NCI-H82 (cell line): ENCODE measurements around the gene KCTD15.
A peak's percentile ranks its signal among the peaks of the same experiment; 100 is the strongest.

Experiments used
- DNase-seq: peaks from one replicate; lab custom pipeline; 2025; lab: John Stamatoyannopoulos, UW

The KCTD15 gene

DNA sequence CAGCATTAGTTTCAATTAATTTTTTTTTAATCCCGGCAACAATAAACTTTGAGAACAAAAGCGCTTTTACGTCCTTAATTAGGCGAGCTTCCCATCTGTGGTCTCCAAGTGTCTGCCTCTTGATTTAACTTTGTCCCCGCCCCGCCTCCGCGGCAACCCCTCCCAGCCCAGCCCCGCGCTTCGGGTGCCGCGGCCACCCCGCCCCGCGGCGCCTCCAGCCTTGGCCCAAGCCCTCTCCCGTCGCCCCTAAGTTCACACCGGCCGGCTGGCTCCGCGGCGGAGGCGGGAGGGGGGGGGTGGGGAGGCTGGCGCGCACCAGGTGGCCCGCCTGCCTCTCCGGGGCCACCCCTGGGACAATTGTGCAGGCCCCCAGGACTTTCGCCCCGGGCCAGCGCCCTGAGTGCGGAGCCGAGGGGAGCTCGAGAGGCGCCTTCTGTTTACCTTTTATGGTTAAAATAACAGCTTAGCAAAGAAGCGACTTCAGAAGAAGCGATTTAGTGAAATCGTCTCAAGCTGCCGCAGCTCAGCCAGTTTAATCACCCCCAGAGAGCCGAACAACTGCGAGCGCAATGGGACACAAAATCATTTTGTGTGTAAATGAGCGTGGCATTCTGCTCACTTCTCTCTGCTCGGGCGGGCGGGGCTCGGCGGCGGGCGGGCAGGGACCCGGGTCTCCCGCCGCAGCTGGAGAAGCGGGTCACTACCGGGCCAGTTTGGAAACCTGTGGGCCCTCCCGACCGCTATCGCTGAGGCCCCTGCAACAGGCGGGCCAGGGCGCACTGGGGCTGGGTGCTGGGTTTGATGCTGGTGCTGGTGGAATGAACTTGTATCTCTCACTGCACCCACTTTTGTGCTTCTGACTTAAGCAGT lies 1.4 kb downstream of the KCTD15 start:
- peak; percentile 73 for DNase-seq

DNA sequence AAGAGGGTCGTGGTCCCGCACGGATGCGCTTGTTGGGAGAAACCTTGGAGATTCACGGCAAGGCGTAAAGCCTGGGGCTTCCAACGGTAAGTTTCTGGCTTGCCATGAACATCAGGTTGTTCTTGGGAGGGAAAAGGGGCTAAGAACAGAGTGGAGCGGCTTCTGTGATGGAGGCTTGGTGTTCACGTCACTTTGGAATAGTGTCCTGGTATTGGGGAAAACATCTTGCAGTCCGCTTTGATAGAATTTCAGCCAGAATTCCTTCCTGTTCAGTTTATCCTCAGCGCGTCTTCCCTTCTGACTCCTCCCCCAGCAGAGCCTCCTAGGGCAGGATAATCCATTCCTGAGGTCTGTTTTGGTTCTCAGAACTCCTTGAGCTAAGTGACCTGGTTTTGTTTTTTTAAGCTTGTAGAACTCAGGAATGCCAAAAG lies 2.0 kb downstream of the KCTD15 start:
- DNase-seq: peak; percentile 71

DNA sequence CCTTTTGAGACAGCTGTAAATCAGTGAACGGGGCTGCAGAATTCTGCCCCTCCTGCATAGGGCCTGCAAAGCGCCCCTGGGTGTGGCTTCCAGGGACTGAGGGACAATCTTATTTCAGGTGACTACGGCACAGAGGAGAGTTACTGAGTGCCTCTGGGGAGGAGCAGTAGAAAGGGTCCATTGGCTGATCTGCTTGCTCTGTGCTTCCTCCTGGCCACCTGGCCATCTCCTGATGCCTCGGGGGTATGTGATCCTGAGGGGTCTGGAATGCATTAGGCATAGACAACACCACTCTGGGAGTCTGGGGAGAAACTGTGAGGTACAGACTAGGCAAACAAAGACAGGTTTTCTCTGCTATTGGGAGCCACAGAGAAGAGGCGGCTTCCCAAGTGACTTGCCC lies 2.8 kb downstream of the KCTD15 start:
- DNase-seq: no peak

DNA sequence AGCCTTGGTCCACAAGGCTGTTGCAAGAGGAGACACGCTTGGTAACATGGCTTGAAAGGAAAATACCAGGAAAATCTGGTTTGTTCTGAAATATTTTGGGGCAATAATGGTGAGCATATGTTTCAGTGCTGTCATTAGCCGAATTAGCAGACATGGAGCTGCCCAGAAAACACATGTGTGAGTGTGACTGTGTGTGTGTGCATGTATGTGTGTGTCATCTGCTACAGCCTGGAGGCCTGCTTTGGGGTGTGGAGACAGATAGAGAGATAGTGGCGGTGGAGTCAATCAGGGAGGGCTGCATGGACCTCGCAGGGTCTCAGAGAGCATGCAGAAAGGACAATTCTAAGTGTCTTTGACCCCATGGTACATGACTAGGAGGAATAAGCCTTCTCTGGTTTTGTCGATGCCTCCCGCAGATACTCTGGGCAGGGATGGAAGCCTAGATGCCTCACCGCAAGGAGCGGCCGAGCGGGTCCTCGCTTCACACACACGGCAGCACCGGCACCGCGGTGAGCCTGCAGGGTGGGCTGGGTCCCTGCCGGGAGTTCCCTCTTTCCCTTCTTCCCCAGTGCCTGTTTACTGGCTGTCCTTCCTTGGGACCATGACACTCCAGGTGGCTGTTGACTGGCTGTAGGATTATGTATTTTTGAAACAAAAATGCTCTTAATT lies 3.5 kb downstream of the KCTD15 start:
- DNase-seq: no peak

DNA sequence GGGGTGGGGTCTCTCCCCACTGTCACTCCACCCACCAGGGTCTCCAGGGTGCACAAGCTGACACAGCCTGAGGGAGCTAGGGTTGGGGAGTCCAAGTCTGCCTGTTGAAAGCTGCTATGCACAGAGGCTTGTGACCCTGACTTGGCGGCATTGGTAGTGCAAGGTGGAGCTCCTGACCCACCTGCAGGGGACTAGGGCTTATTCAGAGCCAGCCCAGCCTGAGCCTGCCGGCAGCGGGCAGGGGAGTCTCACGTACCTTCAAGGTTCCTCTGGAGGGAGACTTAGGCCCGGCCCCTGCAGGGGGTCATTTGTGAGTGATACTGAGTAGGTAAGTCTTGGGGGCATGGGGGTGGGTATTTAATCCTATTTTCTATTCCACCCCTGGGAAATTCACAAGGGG lies 4.7 kb downstream of the KCTD15 start:
- no peak for DNase-seq

DNA sequence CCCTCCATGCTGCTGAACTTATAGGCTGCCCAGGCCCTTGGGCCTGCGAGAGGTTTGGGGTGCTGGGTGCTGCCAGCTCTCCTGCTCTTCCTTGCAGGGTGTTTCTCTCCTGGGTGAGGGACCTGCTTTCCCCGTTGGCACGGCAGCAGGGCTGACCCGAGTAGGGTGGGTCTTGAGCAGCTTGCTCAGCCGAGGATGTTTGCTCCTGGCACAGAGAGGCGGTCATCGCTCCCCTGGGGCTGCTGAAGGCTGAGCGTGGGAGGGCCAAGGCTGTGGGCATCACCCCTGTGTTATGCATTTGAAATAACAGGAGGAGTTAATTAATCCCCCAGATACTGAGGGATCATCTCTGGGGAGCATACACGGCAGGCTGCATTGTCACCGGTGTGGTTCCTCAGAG lies 5.3 kb downstream of the KCTD15 start:
- no peak for DNase-seq

DNA sequence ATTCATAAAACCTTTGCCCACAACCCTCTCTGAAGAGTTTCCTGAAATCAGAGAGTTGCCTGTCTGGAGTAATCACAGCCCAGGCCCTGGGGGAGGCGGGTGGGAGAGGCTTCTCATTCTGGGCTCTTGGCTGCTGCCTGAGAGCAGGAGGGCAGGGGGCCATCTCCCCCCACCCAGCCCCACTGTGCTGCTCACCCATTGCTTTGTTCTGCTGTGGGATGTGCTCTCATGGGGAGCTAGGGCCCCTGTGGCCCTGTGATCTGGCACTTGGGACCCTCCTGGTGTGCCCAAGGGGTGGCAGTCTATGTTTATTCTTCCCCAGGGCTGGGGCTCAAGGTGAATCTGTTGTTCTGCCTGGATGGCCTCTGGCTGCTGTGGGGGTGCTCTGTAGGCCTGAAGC lies 6.1 kb downstream of the KCTD15 start:
- no peak for DNase-seq

DNA sequence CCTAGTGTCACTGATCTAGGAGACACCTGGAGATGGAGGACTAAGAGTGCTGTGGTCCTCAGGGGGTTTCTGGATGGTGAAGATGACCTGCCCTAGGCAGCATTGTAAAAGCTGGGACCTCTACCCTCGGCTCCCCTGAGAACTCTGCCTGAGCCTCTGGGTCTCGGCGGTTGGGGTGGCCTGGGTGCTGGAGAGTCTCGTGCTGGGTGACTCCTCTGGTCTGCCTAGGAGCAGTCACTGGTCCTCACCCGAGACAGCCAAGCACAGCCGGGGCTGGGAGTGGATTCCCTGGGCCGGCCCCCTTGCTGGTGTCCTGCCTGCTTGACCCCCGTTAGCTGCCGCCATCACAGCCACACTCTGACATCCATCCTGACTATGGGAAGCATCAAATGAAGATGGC lies 6.7 kb downstream of the KCTD15 start:
- no peak for DNase-seq

DNA sequence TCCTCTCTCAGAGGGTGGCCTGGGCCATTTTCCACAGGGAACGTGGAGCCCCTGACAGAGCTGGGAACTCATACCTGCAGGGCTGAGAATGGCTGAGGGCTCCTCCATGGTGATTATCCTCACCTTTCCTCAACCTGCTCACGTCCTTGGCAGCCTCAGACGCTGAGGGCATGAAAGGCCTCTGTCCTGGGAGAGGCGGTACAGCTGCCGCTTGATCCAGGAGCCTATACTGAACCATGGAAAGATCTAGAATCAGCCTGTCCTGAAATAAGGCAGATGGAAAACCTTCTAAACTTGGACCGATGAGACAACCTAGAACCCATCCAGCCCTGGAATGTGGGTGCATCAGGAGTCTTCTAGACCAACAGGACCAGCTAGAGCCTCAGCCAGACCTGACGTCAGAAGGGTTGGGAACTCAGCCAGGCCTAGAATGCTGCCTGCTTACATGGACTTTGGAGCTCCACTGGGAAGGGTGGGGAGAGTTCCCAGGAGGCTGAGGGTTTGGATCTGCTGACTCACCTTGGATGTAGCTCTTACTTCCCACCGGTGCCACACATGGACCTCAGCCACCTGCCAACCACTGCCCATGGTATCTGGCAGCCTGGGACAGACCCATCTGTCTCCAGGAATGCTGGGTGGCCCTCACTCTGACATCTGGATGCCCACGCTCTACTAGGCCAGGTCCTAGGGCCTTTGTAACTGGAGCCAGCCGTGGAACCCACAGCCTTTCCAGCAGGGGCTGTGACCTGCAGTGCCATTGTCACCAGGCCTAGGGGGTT lies 7.5 kb downstream of the KCTD15 start:
- DNase-seq: no peak

DNA sequence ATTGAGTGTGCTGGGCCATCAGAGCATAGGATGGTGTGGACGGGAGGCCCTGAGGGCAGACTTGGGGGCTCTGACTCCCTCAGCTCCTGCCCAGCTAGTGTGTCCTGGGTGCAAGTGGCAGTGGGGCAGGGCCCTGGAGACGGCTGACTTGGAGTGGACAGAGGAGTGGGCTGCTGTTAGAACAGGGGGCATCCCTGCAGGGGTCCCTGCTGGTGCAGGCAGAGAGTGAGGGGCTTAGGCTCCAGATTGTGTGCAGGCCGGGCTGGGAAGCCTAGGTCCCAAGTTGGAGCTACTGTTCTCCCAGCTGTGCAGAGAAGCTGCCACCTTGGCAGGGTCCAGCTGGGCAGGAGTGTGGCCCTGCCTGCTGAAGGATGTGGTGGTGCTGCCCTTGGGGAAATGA lies 8.6 kb downstream of the KCTD15 start:
- DNase-seq: no peak

DNA sequence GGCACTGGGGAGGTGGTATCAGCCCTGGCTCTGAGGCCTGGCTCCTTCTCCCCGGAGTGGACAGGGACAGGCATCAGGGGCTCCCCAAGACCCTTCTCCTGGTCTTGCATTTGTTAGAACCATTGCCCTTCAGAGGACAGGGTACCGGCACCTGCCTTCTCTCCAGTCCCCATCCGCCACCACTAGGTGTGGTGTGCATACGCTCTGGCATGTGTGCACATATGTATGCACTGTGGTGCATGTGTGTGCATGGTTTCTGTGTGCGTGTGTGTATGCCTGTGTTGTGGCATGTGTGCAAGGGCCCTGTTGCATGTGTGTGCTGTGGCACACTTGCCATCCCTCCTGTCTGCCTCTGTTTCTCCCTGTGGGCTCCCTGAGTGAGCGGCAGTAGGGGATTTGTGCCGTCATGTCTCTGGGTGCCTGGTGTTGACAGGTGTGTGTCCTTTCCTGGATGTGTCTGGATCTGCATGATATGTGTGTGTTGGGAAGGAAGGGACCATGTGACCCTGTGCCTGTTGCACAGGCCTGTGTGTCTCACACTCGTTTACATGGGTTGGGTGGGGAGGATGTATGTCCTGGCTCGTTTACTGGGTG lies 9.3 kb downstream of the KCTD15 start:
- DNase-seq: no peak

DNA sequence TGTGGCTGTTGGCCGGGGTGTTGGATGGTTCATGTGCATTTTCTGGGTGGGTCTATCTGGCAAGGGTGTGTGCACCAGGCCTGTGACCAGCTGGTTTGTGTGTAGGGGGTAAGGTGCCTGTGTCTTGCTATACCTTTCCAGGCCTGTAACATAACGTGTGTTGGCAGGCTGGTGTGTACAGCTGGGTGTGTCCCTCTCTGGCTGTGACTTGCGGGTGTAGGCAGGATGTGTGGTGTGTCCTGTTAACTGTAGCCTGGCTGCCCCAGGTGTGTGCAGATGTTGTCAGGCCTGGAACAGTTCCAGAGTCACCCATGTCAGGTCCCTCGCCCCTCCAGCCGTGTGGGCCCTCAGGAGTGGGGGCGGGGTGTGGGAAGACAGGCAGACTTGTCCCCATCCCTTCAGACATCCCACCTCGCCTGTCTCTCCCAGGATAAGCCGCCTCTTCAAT lies 9.8 kb downstream of the KCTD15 start:
- no peak for DNase-seq

DNA sequence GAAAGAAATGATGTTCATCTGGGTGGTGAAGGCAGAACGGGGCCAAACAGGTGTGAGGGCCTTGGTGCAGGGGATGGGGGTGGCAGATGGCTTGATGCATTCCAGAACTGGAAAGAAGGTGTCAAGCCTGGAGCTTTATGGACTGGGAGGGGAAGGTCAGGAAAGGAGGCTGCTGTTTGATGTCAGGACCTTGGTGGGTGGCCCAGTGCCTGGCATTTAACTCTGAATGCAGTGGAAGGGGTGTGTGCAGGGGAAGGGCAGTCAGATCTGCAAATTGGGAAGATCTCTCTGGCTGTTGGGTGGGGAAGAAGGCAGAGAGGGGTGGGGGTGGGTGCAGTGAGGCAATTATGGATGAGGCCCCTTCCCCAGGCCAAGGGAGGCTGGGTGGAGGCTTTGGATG lies 11.7 kb downstream of the KCTD15 start:
- DNase-seq: no peak

DNA sequence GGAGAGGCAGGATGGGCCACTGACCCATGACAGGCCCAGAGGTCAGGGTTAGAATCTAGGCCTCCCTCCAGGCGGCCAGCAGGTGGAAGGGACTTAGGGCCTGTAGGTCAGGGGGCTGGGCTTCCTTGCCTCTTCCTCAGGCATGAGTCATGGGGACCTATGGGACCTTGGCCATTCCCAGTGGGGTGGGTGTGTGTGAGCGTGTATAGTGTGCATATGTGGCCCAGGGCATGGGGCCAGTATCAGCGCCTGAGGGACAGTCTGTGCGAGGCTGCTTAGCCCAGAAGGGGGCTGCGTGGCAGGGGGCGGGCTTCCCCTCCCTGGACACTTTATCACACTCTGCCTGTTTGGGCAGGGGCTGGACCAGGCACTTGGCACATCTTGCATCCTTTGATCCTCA lies 13.3 kb downstream of the KCTD15 start:
- no peak for DNase-seq

DNA sequence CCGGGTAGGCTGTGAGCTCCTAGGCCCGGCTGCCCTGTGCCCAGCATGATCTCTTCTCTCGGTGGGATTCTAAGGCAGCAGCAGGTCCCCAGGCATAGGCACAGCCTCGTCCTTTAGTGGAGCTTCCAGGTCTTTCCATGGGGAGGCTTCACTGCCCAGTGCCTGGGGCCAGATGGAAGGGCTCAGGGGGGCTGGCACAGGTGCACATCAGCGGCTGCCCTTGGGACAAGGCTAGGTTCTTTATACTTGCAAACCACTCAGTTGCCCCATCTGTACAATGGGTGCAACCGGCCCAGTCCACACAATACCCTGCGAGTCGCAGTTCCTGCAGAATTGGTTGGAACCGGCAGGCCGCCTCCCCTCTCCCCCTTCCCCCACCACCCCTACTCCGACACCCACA lies 14.2 kb downstream of the KCTD15 start:
- DNase-seq: no peak

DNA sequence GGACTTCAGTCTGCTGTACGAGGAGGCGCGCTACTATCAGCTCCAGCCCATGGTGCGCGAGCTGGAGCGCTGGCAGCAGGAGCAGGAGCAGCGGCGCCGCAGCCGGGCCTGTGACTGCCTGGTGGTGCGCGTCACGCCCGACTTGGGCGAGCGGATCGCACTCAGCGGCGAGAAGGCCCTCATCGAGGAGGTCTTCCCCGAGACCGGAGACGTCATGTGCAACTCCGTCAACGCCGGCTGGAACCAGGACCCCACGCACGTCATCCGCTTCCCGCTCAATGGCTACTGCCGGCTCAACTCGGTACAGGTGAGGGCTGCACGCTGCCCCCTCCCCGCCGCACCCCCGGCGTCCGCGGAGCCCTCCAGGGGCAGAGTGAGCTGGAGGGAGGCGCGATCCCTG lies 14.6 kb downstream of the KCTD15 start:
- DNase-seq: no peak

DNA sequence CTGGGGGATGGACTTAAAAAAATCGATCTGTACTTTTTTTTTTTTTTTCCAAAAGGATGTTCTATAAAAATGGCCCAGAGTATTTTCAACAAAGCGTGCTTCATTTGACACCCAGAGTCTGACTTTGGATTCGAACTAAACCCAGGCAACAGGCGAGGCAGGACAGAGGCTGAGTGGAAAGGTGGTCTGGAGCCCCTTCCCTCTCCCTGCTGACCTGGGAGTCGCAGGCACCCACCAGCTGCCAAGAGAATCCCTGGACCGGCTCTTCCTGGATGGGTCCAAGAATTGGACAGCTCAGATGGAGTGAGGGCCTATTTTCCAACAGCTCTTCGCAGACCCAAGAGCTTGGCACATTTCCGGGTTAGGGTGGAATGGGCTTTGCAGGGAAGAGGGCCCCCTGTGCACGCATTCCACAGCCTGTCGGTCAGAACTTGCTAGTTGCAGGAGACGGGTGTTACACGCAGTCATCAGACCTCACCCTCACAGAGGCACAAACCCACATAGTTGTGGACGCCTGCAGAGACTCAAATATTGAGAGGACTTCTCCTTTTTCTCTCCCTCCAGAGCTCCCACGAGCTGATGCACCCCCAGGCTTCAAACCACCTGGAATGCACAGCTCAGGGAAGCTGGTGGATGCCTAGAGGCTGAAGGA lies 15.2 kb downstream of the KCTD15 start:
- no peak for DNase-seq

DNA sequence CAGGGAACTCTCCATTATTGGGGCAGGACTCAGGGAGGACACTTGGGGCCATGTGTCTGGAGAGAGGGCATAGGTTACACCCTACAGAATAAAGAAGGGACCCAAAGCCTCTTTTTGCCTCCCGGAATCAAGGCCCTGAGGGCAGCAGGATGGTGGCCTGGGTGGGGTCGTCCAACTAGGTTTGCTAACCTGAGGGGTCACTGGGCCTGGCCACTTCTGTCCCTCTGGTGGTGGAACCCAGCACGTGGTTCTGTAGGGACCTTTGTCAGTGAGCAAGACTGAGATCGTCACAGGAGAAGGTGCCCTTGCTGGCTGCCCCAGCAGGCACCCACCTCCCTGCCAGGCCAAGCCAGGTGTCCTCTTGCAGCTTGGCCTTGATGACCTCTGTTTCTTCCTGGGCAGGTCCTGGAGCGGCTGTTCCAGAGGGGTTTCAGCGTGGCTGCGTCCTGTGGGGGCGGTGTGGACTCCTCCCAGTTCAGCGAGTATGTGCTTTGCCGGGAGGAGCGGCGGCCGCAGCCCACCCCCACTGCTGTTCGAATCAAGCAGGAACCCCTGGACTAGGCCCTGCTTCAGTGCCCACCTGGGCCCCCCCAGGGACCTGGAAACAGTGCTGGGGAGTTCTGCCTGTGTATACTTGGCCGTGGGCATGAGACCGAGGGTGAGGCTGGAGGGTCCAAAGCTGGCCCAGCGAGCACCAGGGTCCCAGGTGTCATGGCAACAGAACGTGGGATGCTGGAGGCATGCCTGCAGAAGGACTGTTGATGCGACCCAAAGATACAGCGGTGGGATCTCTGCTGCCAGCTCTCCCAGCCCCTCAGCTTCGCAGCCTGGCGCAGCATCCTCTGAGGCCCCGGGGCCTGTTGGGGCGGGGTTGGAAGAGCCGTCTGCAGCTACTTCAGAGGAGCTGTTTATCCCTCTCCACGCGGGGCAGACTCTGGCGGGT lies 16.0 kb downstream of the KCTD15 start:
- DNase-seq: no peak

DNA sequence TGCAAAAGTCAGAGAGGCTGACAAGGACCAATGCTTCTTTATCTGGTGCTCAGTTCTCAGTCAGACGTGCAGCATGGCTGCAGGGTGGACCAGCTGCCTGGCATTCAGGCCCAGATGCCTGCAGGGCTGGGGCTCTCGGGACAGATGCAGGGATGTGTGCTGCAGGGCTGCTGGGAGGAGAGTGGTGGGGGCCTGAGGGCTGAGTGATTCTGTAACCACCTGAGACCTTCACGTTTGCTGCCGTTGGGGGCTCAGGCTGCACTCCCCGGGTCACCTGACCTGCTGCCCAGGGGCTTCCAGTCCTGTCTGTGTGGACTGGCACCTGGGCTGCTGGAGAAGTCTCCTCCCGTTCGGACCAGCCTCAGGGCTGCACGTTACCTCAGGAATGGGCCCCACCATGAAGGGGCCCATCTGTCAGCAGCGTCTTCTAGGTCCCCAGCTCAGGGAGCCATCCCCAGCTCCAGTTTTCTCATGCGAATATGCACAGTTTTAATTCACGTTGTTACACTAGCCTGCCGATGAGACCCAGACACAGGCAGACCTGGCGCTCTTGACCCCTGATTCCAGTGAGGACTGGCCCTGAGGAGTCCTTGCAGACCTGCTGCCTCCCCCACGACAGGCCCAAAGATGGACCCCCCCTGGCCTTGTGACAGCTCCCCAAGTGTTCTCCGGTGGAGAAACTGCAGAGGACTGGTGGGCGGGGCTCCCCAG lies 16.9 kb downstream of the KCTD15 start:
- DNase-seq: no peak
